GM21786 (cell line): ENCODE measurements around the gene DLGAP4.

Source experiments
- ATAC-seq: cut with Tn5 transposase; IDR thresholded peaks from one replicate; pipeline ENCODE4 v1.9.1; 2021; ENCODE audit not compliant: unreplicated experiment

The DLGAP4 gene

GRCh38 chr20:36525620-36526365 is 219.7 kb downstream of the DLGAP4 start:
- ATAC-seq, result no peak

DNA sequence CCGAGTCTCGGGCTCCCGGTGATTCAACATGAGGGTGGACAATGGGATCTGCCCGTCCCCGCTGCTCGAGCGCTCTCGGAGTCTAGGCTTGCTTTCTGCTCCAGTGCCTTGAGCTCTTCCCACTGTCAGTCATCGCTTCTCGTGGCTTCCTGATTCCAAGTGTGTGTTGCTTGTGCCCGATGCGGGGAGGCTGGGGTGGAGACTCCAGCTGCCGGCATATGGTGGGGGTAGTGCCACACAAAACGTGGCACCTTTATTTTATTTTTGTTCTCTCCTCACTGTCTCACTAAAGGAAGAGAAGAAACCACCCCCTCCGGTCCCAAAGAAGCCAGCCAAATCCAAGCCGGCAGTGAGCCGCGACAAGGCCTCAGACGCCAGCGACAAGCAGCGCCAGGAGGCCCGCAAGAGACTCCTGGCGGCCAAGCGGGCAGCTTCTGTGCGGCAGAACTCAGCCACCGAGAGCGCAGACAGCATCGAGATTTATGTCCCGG is 220.4 kb downstream of the DLGAP4 start:
- ATAC-seq, result no peak

DNA sequence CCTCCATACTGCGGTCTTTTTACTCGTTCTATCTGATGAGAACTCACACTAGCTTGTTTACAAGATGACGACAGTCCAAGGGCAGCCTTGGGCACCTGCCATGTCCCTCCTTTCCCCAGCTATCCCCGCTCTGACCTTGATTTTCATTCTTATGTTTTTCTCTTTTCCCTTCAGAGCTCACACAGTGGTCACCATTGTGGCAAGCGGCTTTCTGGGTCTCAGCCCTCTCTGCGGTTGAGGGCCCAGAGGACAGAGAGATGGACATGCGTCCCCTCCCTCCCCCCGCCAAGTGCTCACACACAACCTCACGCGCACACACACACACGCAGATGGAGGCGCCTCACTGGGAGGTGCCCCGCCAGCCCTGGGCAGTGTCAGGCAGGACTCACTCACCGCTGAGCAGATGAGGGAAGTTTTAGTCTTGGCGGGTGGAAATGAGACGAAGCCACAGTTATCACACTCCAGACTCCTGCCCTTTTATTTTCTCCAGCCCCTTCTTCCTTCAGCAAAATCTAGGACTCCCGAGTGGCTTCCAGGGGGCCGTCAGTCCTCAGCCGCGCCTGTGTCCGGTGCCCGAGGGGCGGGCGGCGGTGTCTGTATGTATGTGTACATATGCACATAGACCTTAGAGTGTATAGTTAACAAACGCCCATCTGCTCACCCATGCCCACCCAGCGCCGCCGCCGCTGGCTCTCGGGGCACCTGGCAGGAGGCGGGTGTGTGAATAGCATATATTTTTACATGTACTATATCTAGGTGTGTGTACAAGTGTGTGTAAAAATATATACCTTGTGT is 221.4 kb downstream of the DLGAP4 start:
- no peak for ATAC-seq

- no peak for ATAC-seq
These were observed 222.2 kb downstream of the DLGAP4 start for GRCh38 chr20:36528176-36528874.

DNA sequence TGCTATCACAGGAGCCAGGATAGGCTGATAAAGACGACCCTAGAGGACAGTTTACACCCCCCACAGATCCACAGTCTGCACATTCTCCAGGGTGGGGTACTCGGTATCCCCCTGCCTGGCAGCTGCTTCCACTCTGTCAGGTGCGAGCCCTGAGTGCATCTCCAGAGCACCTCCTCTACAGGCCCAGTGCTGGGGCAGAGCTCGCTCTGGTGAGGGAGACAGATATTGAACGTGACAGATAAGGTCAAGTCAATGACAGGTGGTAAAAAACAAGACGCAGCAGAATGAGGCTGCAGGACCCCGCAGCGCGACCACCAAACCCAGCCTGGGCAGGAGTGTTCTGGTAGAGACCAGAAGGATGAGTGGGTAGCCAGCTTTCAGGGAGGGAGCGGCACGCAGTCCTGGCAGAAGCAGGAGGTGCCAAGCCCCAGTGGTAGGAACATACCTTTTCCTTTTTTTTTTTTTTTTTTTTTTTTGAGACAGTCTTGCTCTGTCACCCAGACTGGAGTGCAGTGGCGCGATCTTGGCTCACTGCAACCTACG is 222.8 kb downstream of the DLGAP4 start:
- no peak for ATAC-seq

DNA sequence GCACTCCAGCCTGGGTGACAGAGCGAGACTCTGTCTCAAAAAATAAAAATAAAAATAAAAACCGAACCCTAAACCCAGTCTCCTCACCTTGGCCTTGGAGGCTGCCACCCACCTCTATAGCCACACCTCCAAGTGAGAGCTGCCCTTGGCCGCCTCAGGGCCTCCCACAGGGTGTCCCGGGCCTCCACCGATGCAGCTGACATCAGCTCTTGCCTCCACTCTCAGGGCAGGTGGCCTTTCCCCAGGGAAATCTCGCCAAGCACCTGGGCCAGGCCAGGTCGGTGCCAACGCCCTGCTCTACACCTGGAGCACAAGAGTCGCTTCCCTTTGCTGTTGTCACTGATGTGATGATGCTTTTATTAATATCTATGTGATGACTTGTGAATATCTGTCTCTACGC is 226.2 kb downstream of the DLGAP4 start:
- ATAC-seq, result no peak

- ATAC-seq, result no peak
These were observed 226.7 kb downstream of the DLGAP4 start for GRCh38 chr20:36532822-36533221.

- no peak for ATAC-seq
These were observed 232.0 kb downstream of the DLGAP4 start for GRCh38 chr20:36538026-36538722.

DNA sequence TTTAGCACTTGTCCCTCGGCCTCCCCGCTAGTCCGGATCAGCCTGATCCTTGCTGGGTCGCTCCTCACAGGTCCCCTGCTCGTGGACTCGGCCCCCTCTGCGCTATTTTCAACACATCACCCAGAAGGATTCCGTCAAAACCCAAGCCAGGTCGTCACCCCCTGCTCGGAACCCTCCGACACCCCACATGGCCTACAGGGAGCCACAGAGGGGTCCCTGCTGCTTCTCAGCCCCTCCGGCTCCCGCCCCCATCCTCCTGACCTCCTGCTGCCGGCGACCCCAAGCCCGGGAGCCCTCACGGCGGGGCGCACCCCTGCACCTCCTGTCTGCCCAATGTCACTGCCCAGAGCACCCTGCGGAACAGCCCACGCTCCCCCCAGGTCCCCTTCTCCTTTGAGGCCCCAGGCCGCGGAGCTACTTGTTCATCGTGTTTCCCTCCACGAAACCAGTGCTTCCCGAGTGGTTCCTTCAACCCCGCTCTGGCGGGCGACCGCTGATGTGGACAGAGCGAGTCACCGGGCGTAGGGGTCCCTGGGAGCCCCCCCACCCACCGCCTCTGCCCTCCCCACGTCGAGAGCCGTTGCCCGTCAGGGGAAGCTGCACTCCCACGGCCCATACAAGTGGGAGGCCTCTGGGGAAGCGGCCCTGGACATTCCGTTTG is 234.5 kb downstream of the DLGAP4 start:
- no peak for ATAC-seq

DNA sequence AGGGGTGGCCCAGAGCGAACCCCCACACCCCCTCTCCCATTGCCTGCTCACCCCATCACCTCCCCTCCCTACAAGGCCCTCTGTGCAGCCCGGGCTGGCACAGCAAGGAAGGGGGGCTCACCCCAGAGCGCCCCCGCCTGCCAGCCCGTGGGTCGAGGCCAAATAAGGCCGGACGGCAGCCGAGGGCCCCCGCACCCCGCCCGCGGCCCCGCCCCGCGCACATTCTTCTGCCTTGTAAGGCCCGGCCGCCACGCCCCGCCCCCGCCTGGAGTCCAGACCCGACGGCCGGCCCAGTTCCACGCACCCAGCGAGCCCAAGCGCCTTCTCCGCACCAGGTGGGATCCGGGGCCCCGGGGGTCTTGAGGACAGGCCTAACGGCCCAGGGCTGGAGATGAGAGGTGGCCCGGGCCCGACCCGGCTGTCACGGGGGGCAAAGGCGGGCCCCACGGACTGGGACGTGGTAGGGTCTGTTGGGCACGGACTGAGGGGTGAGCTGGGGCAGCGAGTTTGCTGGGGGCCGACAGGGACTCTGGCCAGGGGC is 235.2 kb downstream of the DLGAP4 start, which contains the start of gene MYL9:
TSS of gene MYL9 (plus strand) at position 293 of the 541 bp plus-strand sequence. CDS start 3,366 bp downstream, outside the sequence.
- ATAC-seq, result no peak

DNA sequence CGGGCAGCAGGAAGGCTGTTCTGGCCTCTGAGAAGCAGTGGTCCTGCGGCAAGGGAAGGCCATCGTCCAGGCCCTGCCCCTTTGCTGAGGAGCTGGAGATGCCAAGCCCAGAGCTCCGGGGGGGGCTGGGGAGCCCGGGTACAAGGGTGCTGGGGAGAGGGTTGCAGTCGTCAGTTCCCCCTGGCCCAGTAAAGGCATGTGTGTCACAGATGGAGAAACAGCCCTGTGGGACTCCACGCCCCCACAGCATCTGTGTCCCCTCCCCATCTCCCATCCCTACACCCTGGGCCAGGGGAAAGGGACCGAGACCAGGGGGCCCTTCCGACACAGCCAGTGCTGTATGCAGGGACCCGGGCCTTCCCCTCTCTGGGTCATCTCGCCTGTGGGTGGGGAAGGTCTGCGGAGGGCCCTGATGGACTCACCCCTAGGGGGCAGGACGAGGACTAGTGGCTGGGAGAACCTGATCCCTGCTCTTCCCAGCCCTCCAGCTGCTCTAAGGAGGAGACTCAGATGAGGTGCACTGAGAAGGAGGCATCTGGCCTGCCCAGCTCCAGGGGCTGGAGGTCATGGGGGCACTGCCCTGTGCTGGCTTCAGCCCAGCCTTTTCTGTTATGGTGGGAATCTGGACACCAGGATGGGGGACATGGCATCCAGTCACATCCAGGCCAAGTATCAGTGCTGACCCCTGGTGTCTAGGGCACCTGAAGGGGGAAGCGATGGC is 235.8 kb downstream of the DLGAP4 start:
- ATAC-seq, result no peak

- ATAC-seq, result no peak
These were observed 236.5 kb downstream of the DLGAP4 start for GRCh38 chr20:36542516-36543183.

DNA sequence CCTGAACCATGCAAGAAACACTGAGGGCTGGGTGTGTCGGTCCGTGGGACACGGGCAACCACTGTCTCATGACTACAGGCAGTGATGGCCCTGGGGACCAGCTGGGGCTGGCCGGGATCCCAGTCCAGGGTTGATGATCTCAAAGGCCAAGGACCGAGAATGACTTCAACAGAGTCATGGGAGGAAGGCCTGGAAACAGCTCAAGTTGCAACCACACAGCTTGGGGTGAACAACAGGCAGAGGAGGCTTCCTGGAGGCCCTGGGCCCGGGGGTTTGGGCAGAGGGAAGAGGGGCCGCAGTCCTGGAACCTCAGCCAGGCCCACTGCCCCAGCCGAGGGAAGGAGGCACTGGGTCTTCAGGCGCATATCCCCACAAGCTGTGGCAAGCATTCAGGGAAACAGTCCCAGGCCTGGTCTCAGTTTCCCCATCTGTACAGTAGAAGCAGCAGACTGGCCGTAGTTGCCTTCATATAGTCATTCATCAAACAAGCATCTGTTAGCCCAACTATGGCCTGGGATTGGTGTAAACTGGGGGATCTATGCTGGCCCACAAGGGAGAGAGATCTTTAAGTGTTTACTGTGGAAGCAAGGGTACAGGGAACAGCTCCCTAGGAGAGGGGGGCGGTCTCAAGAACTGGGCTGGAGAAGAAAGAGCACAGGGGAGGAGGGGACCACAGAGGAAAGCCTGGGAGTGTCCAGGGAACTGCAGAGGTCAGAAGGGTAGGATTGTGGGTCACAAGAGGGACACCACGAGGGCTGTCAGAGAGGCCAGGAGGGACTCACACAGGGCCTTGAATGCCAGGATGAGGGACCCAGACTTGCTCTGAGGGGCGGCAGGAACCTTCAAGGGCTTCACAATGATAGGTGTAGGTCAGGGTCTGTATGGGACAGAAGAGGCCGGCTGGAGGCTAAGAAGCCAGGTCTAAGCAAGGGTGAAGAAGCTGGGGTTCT is 237.3 kb downstream of the DLGAP4 start:
- no peak for ATAC-seq

- ATAC-seq, result no peak
These were observed 238.2 kb downstream of the DLGAP4 start for GRCh38 chr20:36544134-36545018.

GRCh38 chr20:36546111-36546736 is 240.1 kb downstream of the DLGAP4 start:
- no peak for ATAC-seq
